SK-N-SH (cell line): ENCODE results near the gene ATE1.

ENCODE experiments used
- CTCF ChIP-seq: fragments of 200-600 bp; sonication (generic); IDR thresholded peaks from 2 replicates; pipeline ENCODE4 v1.6.1; 2017; ENCODE audit warnings: antibody characterized with exemption, mild to moderate bottlenecking, moderate library complexity
- EP300 ChIP-seq, 2 experiments: IDR thresholded peaks; 2 replicates each; pipeline versions ENCODE4 v1.4.0 to v1.6.1; 2012; ENCODE audit warnings: borderline replicate concordance in 1 of 2, low read depth in 1 of 2, low read length in 1 of 2
- EZH2phosphoT487 ChIP-seq: fragments of 200-600 bp; sonication (generic); IDR thresholded peaks from 2 replicates; pipeline ENCODE4 v1.6.1; 2017; ENCODE audit warnings: low read depth, mixed run types, mild to moderate bottlenecking, antibody characterized with exemption, moderate library complexity, borderline replicate concordance
- FOXJ3 ChIP-seq: sonication (generic); formaldehyde crosslinking; IDR thresholded peaks from 2 replicates; pipeline ENCODE4 v1.5.1; 2020; ENCODE audit warnings: mild to moderate bottlenecking, missing genetic modification reagents
- JUND ChIP-seq: IDR thresholded peaks from 2 replicates; pipeline ENCODE4 v1.4.0; 2012
- NFIC ChIP-seq: IDR thresholded peaks from 2 replicates; pipeline ENCODE4 v1.4.0; 2012; ENCODE audit warnings: borderline replicate concordance
- RCOR1 ChIP-seq: fragments of 150-350 bp; IDR thresholded peaks from 2 replicates; pipeline ENCODE4 v1.6.1; 2017; ENCODE audit warnings: antibody characterized with exemption, low read length
- ZBTB33 ChIP-seq: IDR thresholded peaks from 2 replicates; pipeline ENCODE4 v1.4.0; 2012; ENCODE audit warnings: low read depth, borderline replicate concordance

DNA sequence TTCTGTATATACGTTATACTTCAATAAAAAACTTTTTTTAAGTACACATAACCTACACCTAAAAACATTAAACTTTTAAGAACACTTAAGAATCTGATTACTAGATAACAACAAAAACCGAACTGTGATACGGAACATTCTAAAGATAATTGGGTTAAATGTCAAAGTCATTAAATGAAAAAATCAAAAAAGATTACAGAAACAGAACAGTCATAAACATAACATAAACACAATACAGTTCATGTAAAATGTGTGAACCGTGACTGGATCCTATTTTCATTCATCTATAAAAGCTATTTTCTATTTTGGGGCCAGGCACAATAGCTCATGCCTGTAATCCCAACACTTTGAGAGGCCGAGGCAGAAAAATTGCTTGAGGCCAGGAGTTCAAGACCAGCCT is 38.6 kb downstream of the ATE1 start:
- no peak for TF ChIP-seq CTCF
- TF ChIP-seq NFIC: no peak
- TF ChIP-seq JUND: no peak
- no peak for TF ChIP-seq RCOR1
- no peak for TF ChIP-seq EZH2phosphoT487
- no peak for TF ChIP-seq FOXJ3 (CRISPR knock-in tag)
- TF ChIP-seq EP300 (IDR thresholded peaks at IDR 0.05; ENCODE audit: borderline replicate concordance in 1 of 2, low read depth in 1 of 2, low read length in 1 of 2): no peak
- TF ChIP-seq ZBTB33: no peak
